HepG2 (cell line): Measurements from ENCODE around the gene ARMH3. TPM values are rescaled to one million over a fixed set of nuclear protein-coding genes. Genes with fewer than 3 reads are reported as not detected.

Experiments used
- ATAC-seq: fragments of 200-7000 bp; cut with Tn5 transposase; 3 replicates; pipeline ENCODE4 v1.9.1; 2020; ENCODE audit warnings: mild to moderate bottlenecking, moderate library complexity
- BruUV-seq: library from RNA; stranded (reverse); fragments of 400-500 nt; replicated peaks from 2 replicates; lab custom pipeline; 2021; lab: Mats Ljungman, UMichigan
- CTCF ChIA-PET: fragments of 300-600 bp; formaldehyde crosslinking; extraction: SDS; loops from one replicate; lab custom pipeline; 2021; ENCODE audit warnings: low total read pairs, inconsistent platforms, low intra/inter-chr PET ratio; lab: Yijun Ruan, JAX
- POLR2A ChIA-PET: fragments of 350-600 bp; sonication (Branson Sonifier 250); formaldehyde crosslinking; loops from one replicate; lab custom pipeline; 2020; ENCODE audit warnings: antibody characterized with exemption, inconsistent platforms; lab: Yijun Ruan, JAX
- DNase-seq: peaks from one replicate; pipeline ENCODE4 v3.0.0-alpha.2; 2015; ENCODE audit warnings: low spot score
- FAIRE-seq: peaks from 3 replicates; lab custom pipeline; 2011; peaks lifted over from hg19 to GRCh38; lab: Jason Lieb, UNC
- H2AFZ ChIP-seq: one replicate; pipeline ENCODE4 v1.6.1; 2011; ENCODE audit warnings: low read length, inconsistent platforms
- H3K27ac ChIP-seq: fragments of 300-600 bp; 3 replicates; pipeline ENCODE4 v1.8.0; 2011; ENCODE audit warnings: mixed run types, mild to moderate bottlenecking, mixed read lengths, low read length, inconsistent platforms; ENCODE audit not compliant: insufficient read depth; ENCODE audit errors: extremely low read length
- H3K27me3 ChIP-seq, 2 experiments: fragments of 200-600 bp in 1 of 2; 2 replicates in 1 of 2; 3 replicates in 1 of 2; pipeline versions ENCODE4 v1.6.0 to v1.8.0; 2011; ENCODE audit warnings: low read length in 2 of 2, mild to moderate bottlenecking in 2 of 2, moderate library complexity in 2 of 2, inconsistent platforms in 1 of 2; ENCODE audit not compliant: insufficient read depth in 2 of 2, control insufficient read depth in 1 of 2
- H3K36me3 ChIP-seq, 2 experiments: fragments of 200-600 bp in 1 of 2; replicated peaks in 1 of 2; 2 replicates in 1 of 2; 3 replicates in 1 of 2; pipeline versions ENCODE4 v1.5.1 to v1.8.0; 2011; ENCODE audit warnings: low read length in 2 of 2, inconsistent platforms in 1 of 2; ENCODE audit not compliant: insufficient read depth in 2 of 2, control insufficient read depth in 1 of 2
- H3K4me1 ChIP-seq: 2 replicates; pipeline ENCODE4 v1.5.1; 2012; ENCODE audit warnings: low read length, inconsistent platforms; ENCODE audit not compliant: insufficient read depth
- H3K4me2 ChIP-seq: 2 replicates; pipeline ENCODE4 v1.6.0; 2011; ENCODE audit warnings: low read depth, low read length, inconsistent platforms
- H3K4me3 ChIP-seq, 3 experiments: fragments of 200-600 bp in 1 of 3; sonication (generic), shearing (Covaris generic) in 1 of 3; replicated peaks in 1 of 3; 2 replicates each; pipeline ENCODE4 v1.5.1; 2011 to 2016; ENCODE audit warnings: low read length in 3 of 3, inconsistent platforms in 2 of 3, low read depth in 2 of 3, mild to moderate bottlenecking in 2 of 3, control low read depth in 1 of 3, mixed read lengths in 1 of 3; ENCODE audit not compliant: insufficient read depth in 1 of 3
- H3K79me2 ChIP-seq: one replicate; pipeline ENCODE4 v1.6.1; 2011; ENCODE audit warnings: low read length, inconsistent platforms; ENCODE audit not compliant: insufficient read depth
- H3K9ac ChIP-seq: 2 replicates; pipeline ENCODE4 v1.6.0; 2011; ENCODE audit warnings: mild to moderate bottlenecking, low read depth, low read length, inconsistent platforms; ENCODE audit not compliant: insufficient read depth
- H3K9me3 ChIP-seq: 2 replicates; pipeline ENCODE4 v1.5.1; 2012; ENCODE audit warnings: mild to moderate bottlenecking, low read length
- H4K20me1 ChIP-seq: 2 replicates; pipeline ENCODE4 v1.6.0; 2011; ENCODE audit warnings: inconsistent platforms, mild to moderate bottlenecking, low read length, moderate library complexity; ENCODE audit not compliant: insufficient read depth
- CEBPZ ChIP-seq: IDR thresholded peaks from 2 replicates; pipeline ENCODE4 v1.6.1; 2012; ENCODE audit warnings: low read length, improper control_type of control experiment
- ELF4 ChIP-seq: sonication (generic); formaldehyde crosslinking; IDR thresholded peaks from 2 replicates; pipeline ENCODE4 v1.5.0; 2020; ENCODE audit warnings: missing genetic modification reagents, mild to moderate bottlenecking, moderate library complexity, borderline replicate concordance
- MLX ChIP-seq: IDR thresholded peaks from 2 replicates; pipeline ENCODE4 v1.6.1; 2016
- MTF1 ChIP-seq: sonication (generic); formaldehyde crosslinking; IDR thresholded peaks from 2 replicates; pipeline ENCODE4 v1.5.0; 2020; ENCODE audit warnings: missing genetic modification reagents
- SALL2 ChIP-seq: sonication (generic); formaldehyde crosslinking; IDR thresholded peaks from 2 replicates; pipeline ENCODE4 v1.8.1; 2023; ENCODE audit warnings: mild to moderate bottlenecking, missing genetic modification reagents, inconsistent platforms
- SP1 ChIP-seq, 2 experiments: fragments of 450-650 bp in 1 of 2; sonication (generic) in 1 of 2; formaldehyde crosslinking in 1 of 2; IDR thresholded peaks; 2 replicates each; pipeline versions ENCODE4 v1.4.0 to v1.6.1; 2016 to 2020; ENCODE audit warnings: missing genetic modification reagents in 1 of 2
- ZNF17 ChIP-seq: sonication (generic); formaldehyde crosslinking; IDR thresholded peaks from 2 replicates; pipeline ENCODE4 v1.5.0; 2020; ENCODE audit warnings: mild to moderate bottlenecking, missing genetic modification reagents
- ZNF207 ChIP-seq: fragments of 450-650 bp; IDR thresholded peaks from 2 replicates; pipeline ENCODE4 v1.6.1; 2016; ENCODE audit warnings: antibody characterized with exemption, borderline replicate concordance
- ZNF225 ChIP-seq: sonication (generic); formaldehyde crosslinking; IDR thresholded peaks from 2 replicates; pipeline ENCODE4 v1.4.0; 2020; ENCODE audit warnings: mild to moderate bottlenecking, missing genetic modification reagents
- ZNF256 ChIP-seq: sonication (generic); formaldehyde crosslinking; conservative IDR thresholded peaks from 2 replicates; pipeline ENCODE4 v1.4.0; 2020; ENCODE audit warnings: missing genetic modification reagents
- ZNF296 ChIP-seq: sonication (generic); formaldehyde crosslinking; conservative IDR thresholded peaks from 2 replicates; pipeline ENCODE4 v1.5.0; 2020; ENCODE audit warnings: mild to moderate bottlenecking, missing genetic modification reagents
- ZNF335 ChIP-seq: sonication (generic); formaldehyde crosslinking; IDR thresholded peaks from 2 replicates; pipeline ENCODE4 v1.4.0; 2020; ENCODE audit warnings: missing genetic modification reagents
- ZNF646 ChIP-seq: sonication (generic); formaldehyde crosslinking; IDR thresholded peaks from 2 replicates; pipeline ENCODE4 v1.9.0; 2021; ENCODE audit warnings: mild to moderate bottlenecking, missing genetic modification reagents
- ZNF678 ChIP-seq: sonication (generic); formaldehyde crosslinking; IDR thresholded peaks from 2 replicates; pipeline ENCODE4 v1.4.0; 2020; ENCODE audit warnings: mild to moderate bottlenecking, missing genetic modification reagents
- ZSCAN25 ChIP-seq: sonication (generic); formaldehyde crosslinking; IDR thresholded peaks from 2 replicates; pipeline ENCODE4 v1.8.0; 2022; ENCODE audit warnings: mild to moderate bottlenecking, missing genetic modification reagents
- WGBS: methylation state at CpG from one replicate; pipeline ENCODE4 v1.1.6; 2017; ENCODE audit warnings: low lambda C conversion rate; 5-methylcytosine and 5-hydroxymethylcytosine counted together
- in situ Hi-C: cut with HindIII; loops from 2 replicates; pipeline ENCODE4 v1.10.0; 2017; ENCODE audit warnings: low pct_unique_long_range_greater_than_20kb; ENCODE audit not compliant: extremely low pct_ligation_motif_present
- intact Hi-C: fragments of 100-400 bp; cut with micrococcal nuclease; formaldehyde crosslinking; loops from one replicate; pipeline ENCODE4 v1.10.0; 2022; ENCODE audit not compliant: unreplicated experiment
- polyA plus RNA-seq, 8 experiments: library from polyadenylated mRNA; depleted of rRNA in 3 of 8; stranded (reverse) in 7 of 8; unstranded in 1 of 8; fragments of >200 nt; fragmentation: Illumina TruSeq in 4 of 8; extraction: Trizol in 4 of 8; gene quantifications; 2 replicates each; pipeline versions ENCODE4 v1.2.1 to v1.2.3, GENCODE V29; 2011 to 2016; ENCODE audit warnings: low read depth in 4 of 8, missing spikeins in 1 of 8, mixed read lengths in 1 of 8; ENCODE audit not compliant: insufficient read depth in 1 of 8
- total RNA-seq, 5 experiments: library from RNA; depleted of rRNA; stranded (reverse); fragments of >200 nt; fragmentation: Illumina TruSeq; extraction: Trizol; gene quantifications; 2 replicates each; pipeline ENCODE4 v1.2.3, GENCODE V29; 2016; ENCODE audit warnings: low read depth in 1 of 5

Gene ARMH3
- total and polyA plus RNA-seq, 2 of the 13 experiments (the other 11 are each of a cell fraction or from before 2014, with no cell fraction given): 8.4 to 16.9 TPM

GRCh38 chr10:102024799-102025198 is 31.2 kb downstream of the ARMH3 start (continued):
- no peak for TF ChIP-seq MLX (CRISPR knock-in tag)
- no peak for TF ChIP-seq ZNF256
- no peak for TF ChIP-seq SALL2 (CRISPR knock-in tag)
- no peak for TF ChIP-seq MTF1
- no peak for TF ChIP-seq ZSCAN25
- no peak for TF ChIP-seq SP1 (IDR thresholded peaks at IDR 0.05)
- TF ChIP-seq SP1 (CRISPR knock-in tag; IDR thresholded peaks at IDR 0.05): no peak
- no peak for TF ChIP-seq ZNF678 (CRISPR knock-in tag)
- no peak for TF ChIP-seq ZNF225 (CRISPR knock-in tag)

GRCh38 chr10:102020938-102021337 is 35.0 kb downstream of the ARMH3 start:
- in situ Hi-C loops: no loop called here
- FAIRE-seq (no peak), DNase-seq (no peak), ATAC-seq (no peak)
- Histone ChIP-seq H3K4me3 (no peak overlapping the region), H3K36me3 (peaks cover 2 to 35% of the 10 kb centered on the region in 2 experiments; a peak in 4 of 5 replicates), H4K20me1 (no peaks in the 10 kb centered on the region), H3K79me2 (no peaks in the 10 kb centered on the region), H2AFZ (no peak overlapping the region), H3K9me3 (no peaks in the 10 kb centered on the region), H3K4me2 (no peak overlapping the region), H3K27ac (no peak overlapping the region), H3K4me1 (no peaks in the 10 kb centered on the region), H3K9ac (no peak overlapping the region), H3K27me3 (no peaks in the 10 kb centered on the region)
- POLR2A ChIA-PET: no interaction called here
- CTCF ChIA-PET: no interaction called here
- 97% methylated on average over 2 of the region's 2 CpGs for WGBS
- intact Hi-C loops: no loop called here
- no TSS peak for BruUV-seq
- TF ChIP-seq ZNF335 (no peak), CEBPZ (no peak), ELF4 (CRISPR knock-in tag) (no peak), ZNF17 (CRISPR knock-in tag) (no peak), ZNF207 (no peak), ZNF646 (CRISPR knock-in tag) (no peak), ZNF296 (CRISPR knock-in tag) (no peak)
